GM19438 (cell line): ENCODE results near the gene WNK4.
"Not testable (repeated sequence)": the region's sequence is repeated elsewhere in the genome, so short reads cannot be mapped to it uniquely, and the experiment has no call there.

Source experiments
- ATAC-seq: cut with Tn5 transposase; IDR thresholded peaks from one replicate; pipeline ENCODE4 v1.9.1; 2021; ENCODE audit warnings: low read depth; ENCODE audit not compliant: unreplicated experiment

Gene WNK4

GRCh38 chr17:42769964-42770363 lies 10.4 kb upstream of the WNK4 start:
- ATAC-seq: not testable (repeated sequence)

- ATAC-seq: no peak
These were observed 7.5 kb upstream of the WNK4 start for GRCh38 chr17:42772945-42773289.

DNA sequence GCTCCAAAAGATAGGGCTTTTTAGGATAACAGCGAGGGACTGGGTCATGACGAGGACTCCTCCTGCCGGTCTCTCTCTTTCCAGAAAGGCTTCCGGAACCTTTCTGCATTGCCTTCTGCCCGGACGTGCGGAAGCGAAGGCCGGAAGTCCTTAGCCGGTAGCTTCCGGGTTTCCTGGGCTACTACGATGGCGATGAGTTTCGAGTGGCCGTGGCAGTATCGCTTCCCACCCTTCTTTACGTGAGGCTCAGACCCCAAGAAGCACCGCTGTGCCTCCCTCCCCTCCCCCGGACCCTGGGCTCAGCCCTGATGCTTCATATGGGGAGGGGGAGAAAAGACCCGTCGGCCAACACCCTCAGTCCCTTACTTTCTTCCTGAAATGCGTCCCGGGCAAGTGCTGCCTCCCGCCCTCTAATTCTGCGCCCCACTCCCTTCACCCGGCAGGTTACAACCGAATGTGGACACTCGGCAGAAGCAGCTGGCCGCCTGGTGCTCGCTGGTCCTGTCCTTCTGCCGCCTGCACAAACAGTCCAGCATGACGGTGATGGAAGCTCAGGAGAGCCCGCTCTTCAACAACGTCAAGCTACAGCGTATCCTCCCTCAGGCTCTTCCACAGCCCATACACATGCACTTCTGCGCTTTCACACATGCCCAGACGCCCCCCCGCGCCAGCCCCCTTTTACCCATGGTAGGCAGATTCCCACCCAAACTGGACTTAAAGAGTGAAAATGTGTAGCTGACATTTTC lies 6.9 kb upstream of the WNK4 start, which contains the start of gene VPS25:
TSS of gene VPS25 (plus strand) at position 160 of the 746 bp plus-strand sequence. CDS start at position 187, 27 bp downstream.
- no peak for ATAC-seq

GRCh38 chr17:42774066-42774745 lies 6.2 kb upstream of the WNK4 start:
- ATAC-seq: no peak

DNA sequence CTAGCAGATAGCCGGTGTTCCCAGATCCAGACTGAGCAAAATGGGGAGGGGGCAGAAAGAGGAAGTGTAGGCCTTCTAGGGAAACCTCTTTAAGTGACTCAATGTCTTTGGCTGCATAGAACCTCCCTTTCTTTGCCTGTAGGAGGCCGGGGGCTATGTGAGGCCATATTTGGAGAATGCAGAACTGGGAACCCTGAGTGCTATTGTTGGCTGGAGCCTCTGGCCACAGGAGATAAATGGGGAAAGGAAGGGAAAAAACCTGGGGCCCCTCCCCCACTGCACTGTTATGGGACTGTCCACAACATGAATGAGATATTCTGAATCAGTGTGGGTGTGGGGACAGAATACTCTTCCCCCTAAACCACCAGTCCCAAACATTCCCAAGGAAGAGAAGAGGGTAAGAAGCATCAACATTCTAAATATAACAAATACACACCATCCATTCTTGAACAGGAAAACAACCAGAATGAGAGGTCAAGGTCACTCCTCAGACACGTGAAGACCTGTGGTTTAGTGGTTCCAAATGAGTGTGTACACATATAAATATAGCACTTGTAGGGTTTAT lies 4.8 kb upstream of the WNK4 start:
- no peak for ATAC-seq

DNA sequence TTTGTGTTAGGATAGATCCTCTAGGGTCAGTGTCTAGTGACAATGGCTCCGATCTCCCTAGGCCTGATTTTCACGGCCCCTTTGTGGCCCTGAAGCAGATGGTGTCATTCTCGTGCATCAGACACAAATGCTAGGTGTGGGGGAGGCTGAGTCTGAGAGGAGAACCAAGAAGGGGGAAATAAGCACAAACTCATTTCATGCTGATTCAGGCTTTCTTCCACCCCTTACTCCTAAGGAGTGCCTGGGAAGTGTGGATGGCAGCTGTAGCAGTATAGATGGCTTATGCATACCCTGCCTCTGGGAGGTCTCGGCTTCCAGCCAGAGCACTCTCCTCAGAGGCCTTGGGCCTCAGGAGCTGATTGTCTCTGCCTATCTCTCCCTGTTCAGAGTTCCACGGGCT lies 1.8 kb upstream of the WNK4 start:
- ATAC-seq: no peak

DNA sequence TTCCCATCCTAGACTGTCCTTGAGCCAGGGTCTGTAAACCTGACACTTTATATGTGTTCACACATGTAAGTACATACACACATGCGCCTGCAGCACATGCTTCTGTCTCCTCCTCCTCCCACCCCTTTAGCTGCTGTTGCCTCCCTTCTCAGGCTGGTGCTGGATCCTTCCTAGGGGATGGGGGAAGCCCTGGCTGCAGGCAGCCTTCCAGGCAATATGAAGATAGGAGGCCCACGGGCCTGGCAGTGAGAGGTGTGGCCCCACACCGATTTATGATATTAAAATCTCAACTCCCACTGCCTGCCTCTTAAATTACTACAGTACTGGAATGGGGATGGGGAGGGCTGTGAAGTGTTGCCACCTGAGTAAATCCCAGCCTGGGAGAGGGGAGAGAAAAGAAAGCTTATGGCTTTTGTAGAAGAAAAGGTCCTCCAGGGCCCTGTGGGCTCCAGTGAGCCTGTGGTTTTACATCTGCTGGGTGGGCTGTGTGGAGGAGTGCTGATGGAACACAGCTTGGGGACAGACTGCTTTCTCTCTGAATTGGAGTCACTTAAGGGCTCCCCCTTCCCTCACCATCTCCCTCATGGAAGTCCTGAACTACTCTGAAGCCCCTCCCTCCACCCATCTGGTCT lies 990 bp upstream of the WNK4 start:
- ATAC-seq: no peak

GRCh38 chr17:42780851-42781638 lies 635 bp downstream of the WNK4 start:
- ATAC-seq: no peak

DNA sequence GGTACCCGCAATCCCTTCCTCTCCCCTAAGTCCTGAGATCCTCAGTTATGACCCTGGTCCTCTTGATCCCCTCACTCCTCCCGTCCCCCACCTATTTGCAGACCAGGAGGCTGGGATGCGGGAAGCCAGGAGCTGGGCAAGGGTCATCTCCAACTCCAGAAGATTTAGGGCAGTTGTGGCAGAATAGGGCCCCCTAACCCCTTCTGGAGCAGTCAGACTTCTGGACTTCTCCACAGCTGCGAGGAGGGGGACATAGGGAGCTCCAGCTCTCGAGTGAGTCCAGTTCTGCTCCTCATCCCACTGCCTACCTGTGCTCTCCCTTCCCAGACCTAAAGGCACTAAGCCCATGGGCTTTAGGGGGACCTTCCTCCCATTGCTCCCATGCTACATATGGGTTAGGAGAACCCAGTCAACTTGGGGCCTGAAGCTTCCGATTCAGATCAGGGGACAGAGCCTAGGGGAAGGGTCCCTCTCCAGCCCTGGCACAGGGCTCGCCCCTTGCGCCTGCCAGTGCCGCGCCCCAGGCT lies 1.3 kb downstream of the WNK4 start:
- ATAC-seq: no peak

- ATAC-seq: no peak
These were observed 2.0 kb downstream of the WNK4 start for GRCh38 chr17:42782166-42783061.

DNA sequence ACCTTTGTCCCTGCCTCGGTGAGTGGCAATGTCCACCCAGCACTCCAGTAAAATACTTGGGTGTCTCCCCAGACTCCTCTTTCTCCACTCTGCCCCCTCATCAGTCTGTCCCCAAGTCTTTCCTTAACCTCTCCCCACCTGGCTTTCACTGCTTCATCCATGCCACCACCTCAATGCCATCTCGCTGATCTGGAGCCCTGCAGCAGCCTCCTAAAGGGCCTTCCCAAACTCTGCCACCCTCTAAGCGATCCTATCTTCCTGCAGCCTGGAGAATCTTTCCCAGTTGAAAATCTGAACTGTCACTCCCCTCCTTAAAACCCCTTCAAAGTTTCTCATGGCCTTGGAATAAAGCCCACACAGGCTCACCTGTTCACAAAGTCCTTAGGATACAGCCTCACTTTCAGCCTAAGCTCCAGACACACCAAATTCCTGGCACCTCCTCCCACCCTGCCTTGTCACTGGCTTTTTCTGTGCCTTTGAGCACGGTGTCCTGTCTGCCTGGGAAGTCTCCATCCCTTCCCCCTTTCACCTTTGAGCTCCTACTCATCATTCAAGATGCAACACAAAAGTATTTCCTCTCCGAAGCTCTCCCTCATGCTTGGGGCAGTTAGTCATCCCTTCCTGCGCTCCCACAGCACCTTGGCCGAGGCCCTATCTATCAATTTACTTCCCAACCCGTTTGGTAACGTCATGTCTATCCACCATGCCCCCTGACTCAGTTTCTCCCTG lies 2.8 kb downstream of the WNK4 start:
- ATAC-seq: no peak

DNA sequence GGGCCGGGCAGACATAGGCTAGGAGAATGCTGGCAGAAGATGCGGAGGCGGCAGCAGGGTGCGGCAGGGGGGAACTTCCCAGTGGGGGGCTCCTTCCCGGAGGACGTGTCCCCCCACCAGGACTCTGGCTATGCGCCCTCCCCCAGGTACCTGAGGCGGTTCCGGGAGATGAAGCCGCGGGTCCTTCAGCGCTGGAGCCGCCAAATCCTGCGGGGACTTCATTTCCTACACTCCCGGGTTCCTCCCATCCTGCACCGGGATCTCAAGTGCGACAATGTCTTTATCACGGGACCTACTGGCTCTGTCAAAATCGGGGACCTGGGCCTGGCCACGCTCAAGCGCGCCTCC lies 3.4 kb downstream of the WNK4 start:
- no peak for ATAC-seq

DNA sequence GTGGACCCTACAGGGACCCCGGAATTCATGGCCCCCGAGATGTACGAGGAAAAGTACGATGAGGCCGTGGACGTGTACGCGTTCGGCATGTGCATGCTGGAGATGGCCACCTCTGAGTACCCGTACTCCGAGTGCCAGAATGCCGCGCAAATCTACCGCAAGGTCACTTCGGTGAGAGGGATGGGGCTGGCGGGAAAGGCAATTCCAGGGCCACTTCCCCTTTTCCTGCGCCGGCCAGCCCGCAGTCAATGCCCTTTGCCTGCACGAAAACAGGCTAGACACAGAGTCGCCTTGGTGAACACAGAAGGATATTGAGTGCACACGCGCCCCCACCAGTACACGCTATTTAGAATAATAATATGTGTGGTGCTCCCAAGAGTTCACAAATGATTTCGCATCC lies 4.0 kb downstream of the WNK4 start:
- ATAC-seq: no peak

DNA sequence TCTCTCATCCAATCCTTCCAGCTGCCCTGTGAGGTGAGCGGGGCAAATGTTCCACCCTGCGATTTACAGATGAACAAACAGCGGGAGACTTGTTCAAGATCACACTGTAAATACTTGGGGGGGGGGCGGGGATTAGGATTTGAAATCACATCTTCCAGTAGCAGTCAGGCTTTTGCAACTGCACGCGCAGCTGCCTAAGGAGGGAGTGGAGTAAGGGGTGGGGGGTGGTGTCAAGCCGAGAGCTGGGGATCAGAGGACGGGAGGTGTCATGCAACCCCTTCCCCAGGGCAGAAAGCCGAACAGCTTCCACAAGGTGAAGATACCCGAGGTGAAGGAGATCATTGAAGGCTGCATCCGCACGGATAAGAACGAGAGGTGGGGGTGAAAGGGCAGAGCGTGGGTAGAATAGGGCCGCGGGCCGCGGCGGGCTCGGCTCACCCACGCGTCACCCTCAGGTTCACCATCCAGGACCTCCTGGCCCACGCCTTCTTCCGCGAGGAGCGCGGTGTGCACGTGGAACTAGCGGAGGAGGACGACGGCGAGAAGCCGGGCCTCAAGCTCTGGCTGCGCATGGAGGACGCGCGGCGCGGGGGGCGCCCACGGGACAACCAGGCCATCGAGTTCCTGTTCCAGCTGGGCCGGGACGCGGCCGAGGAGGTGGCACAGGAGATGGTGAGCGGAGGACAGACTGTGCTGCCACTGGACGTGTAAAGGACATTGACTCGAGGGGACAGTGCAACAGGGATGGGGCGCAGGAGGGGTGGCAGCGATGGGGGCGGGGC lies 4.6 kb downstream of the WNK4 start:
- no peak for ATAC-seq

- no peak for ATAC-seq
These were observed 6.9 kb downstream of the WNK4 start for GRCh38 chr17:42787266-42787665.

- no peak for ATAC-seq
These were observed 11.5 kb downstream of the WNK4 start for GRCh38 chr17:42791948-42792347.

GRCh38 chr17:42792545-42792944 lies 12.1 kb downstream of the WNK4 start:
- no peak for ATAC-seq

GRCh38 chr17:42795061-42795460 lies 14.7 kb downstream of the WNK4 start:
- ATAC-seq: no peak
